ENCODE measurements around the gene ROBO1. TPM values are rescaled to one million over a fixed set of nuclear protein-coding genes. Genes with fewer than 3 reads are reported as not detected.

Gene ROBO1
- total and polyA plus RNA-seq, 2 donors (not counting 1 experiment from before 2014, with no cell fraction given) = 0.27 to 3.2 TPM

GRCh38 chr3:79480746-79481145, 287.1 kb downstream of the ROBO1 start:
- POLR2A ChIA-PET = no interaction called here
- no peaks in the 10 kb centered on the region for H3K27me3 Mint-ChIP-seq
- no peaks in the 10 kb centered on the region for H3K36me3 ChIP-seq (replicated peaks in 1 of 2; ENCODE audit: control extremely low read depth in 1 of 2, control insufficient read depth in 1 of 2, extremely low read depth in 1 of 2, insufficient read depth in 2 of 2, low read length in 1 of 2)
- H3K9me3 ChIP-seq (ENCODE audit: control extremely low read depth in 1 of 3, control insufficient read depth in 2 of 3, insufficient read depth in 1 of 3, low read length in 2 of 3) = no peaks in the 10 kb centered on the region
- no peak overlapping the region for H3K9ac ChIP-seq (ENCODE audit: low read length)
- CTCF ChIA-PET = no interaction called here
- no peak overlapping the region for H3K4me3 Mint-ChIP-seq
- intact Hi-C loops (cut with micrococcal nuclease) = no loop called here
- no peaks in the 10 kb centered on the region for H3K4me1 Mint-ChIP-seq
- no CpG with 5 or more reads among the region's 1 CpG for WGBS (ENCODE audit: insufficient coverage)
- no peak overlapping the region for H2AFZ ChIP-seq (ENCODE audit: insufficient read depth, low read depth, low read length, poor library complexity, severe bottlenecking)
- H3K79me2 ChIP-seq (ENCODE audit: control insufficient read depth, insufficient read depth, low read length) = no peaks in the 10 kb centered on the region
- DNase-seq = no peak
- H3K9me3 Mint-ChIP-seq (ENCODE audit: insufficient read depth) = peaks cover 5% of the 10 kb centered on the region
- H3K27ac ChIP-seq (ENCODE audit: low read length in 2 of 2) = no peak overlapping the region
- H3K27me3 ChIP-seq (replicated peaks in 1 of 4; ENCODE audit: control extremely low read depth in 1 of 4, control insufficient read depth in 3 of 4, insufficient read depth in 4 of 4, low read length in 3 of 4) = no peaks in the 10 kb centered on the region
- ATAC-seq (ENCODE audit: low read depth) = no peak
- H3K4me2 ChIP-seq (replicated peaks; ENCODE audit: low read depth, low read length, poor library complexity, severe bottlenecking) = no peak overlapping the region
- TF ChIP-seq EZH2 (IDR thresholded peaks at IDR 0.05; ENCODE audit: borderline replicate concordance, insufficient read depth, low read depth, low read length, poor library complexity, severe bottlenecking) (no peak), CTCF (IDR thresholded peaks at IDR 0.05) (no peak)
- H3K4me3 ChIP-seq (ENCODE audit: control extremely low read depth in 1 of 5, extremely low read depth in 1 of 5, insufficient read depth in 1 of 5, low read depth in 2 of 5, low read length in 4 of 5) = no peak overlapping the region
- no peak overlapping the region for H3K27ac Mint-ChIP-seq
- H4K20me1 ChIP-seq (ENCODE audit: control insufficient read depth, insufficient read depth, low read length, poor library complexity, severe bottlenecking) = no peaks in the 10 kb centered on the region
- H3K4me1 ChIP-seq (ENCODE audit: control insufficient read depth in 2 of 2, insufficient read depth in 2 of 2, low read length in 2 of 2) = no peaks in the 10 kb centered on the region

- WGBS (ENCODE audit: insufficient coverage) = 100% methylated on average over 1 of the region's 1 CpG
- ChIA-PET CTCF (no interaction called here), POLR2A (no interaction called here)
- no peaks in the 10 kb centered on the region for H3K36me3 ChIP-seq (replicated peaks in 1 of 2; ENCODE audit: control extremely low read depth in 1 of 2, control insufficient read depth in 1 of 2, extremely low read depth in 1 of 2, insufficient read depth in 2 of 2, low read length in 1 of 2)
- intact Hi-C loops (cut with micrococcal nuclease) = no loop called here
- no peak for TF ChIP-seq EZH2 (IDR thresholded peaks at IDR 0.05; ENCODE audit: borderline replicate concordance, insufficient read depth, low read depth, low read length, poor library complexity, severe bottlenecking)
- no peak for TF ChIP-seq CTCF (IDR thresholded peaks at IDR 0.05)
- no peak for ATAC-seq (ENCODE audit: low read depth)
- no peak overlapping the region for H3K9ac ChIP-seq (ENCODE audit: low read length)
- H3K27ac Mint-ChIP-seq = no peak overlapping the region
- H3K9me3 ChIP-seq (ENCODE audit: control extremely low read depth in 1 of 3, control insufficient read depth in 2 of 3, insufficient read depth in 1 of 3, low read length in 2 of 3) = no peaks in the 10 kb centered on the region
- H3K4me1 ChIP-seq (ENCODE audit: control insufficient read depth in 2 of 2, insufficient read depth in 2 of 2, low read length in 2 of 2) = no peaks in the 10 kb centered on the region
- no peak overlapping the region for H2AFZ ChIP-seq (ENCODE audit: insufficient read depth, low read depth, low read length, poor library complexity, severe bottlenecking)
- H3K4me2 ChIP-seq (replicated peaks; ENCODE audit: low read depth, low read length, poor library complexity, severe bottlenecking) = no peak overlapping the region
- no peak overlapping the region for H3K4me3 Mint-ChIP-seq
- no peaks in the 10 kb centered on the region for H3K4me1 Mint-ChIP-seq
- no peak overlapping the region for H3K4me3 ChIP-seq (ENCODE audit: control extremely low read depth in 1 of 5, extremely low read depth in 1 of 5, insufficient read depth in 1 of 5, low read depth in 2 of 5, low read length in 4 of 5)
- H3K27me3 Mint-ChIP-seq = no peaks in the 10 kb centered on the region
- DNase-seq = no peak
- no peaks in the 10 kb centered on the region for H4K20me1 ChIP-seq (ENCODE audit: control insufficient read depth, insufficient read depth, low read length, poor library complexity, severe bottlenecking)
- peaks cover 5% of the 10 kb centered on the region for H3K9me3 Mint-ChIP-seq (ENCODE audit: insufficient read depth)
- H3K27ac ChIP-seq (ENCODE audit: low read length in 2 of 2) = no peak overlapping the region
- no peaks in the 10 kb centered on the region for H3K79me2 ChIP-seq (ENCODE audit: control insufficient read depth, insufficient read depth, low read length)
- H3K27me3 ChIP-seq (replicated peaks in 1 of 4; ENCODE audit: control extremely low read depth in 1 of 4, control insufficient read depth in 3 of 4, insufficient read depth in 4 of 4, low read length in 3 of 4) = no peaks in the 10 kb centered on the region
Observed at GRCh38 chr3:79478620-79479019, 289.2 kb downstream of the ROBO1 start.

Measured in B cell (primary cell).